Hepatocyte (in vitro differentiated cells): Measurements from ENCODE around the gene SCPEP1. TPM values are rescaled to one million over a fixed set of nuclear protein-coding genes. Genes with fewer than 3 reads are reported as not detected.

Experiments
- DNase-seq: peaks from one replicate; pipeline ENCODE4 v3.0.0-alpha.2; 2016; ENCODE audit warnings: low spot score
- H2AFZ ChIP-seq: fragments of 200-600 bp; sonication (generic); 2 replicates; pipeline ENCODE4 v1.6.0; 2016; ENCODE audit warnings: antibody characterized with exemption, mild to moderate bottlenecking
- H3K27ac ChIP-seq: fragments of 200-600 bp; sonication (generic); 2 replicates; pipeline ENCODE4 v1.5.1; 2016; ENCODE audit warnings: mild to moderate bottlenecking
- H3K27me3 ChIP-seq: fragments of 200-600 bp; sonication (generic); 2 replicates; pipeline ENCODE4 v1.6.1; 2016
- H3K36me3 ChIP-seq: fragments of 200-600 bp; sonication (generic); replicated peaks from 2 replicates; pipeline ENCODE4 v1.5.1; 2016; ENCODE audit warnings: low read depth; ENCODE audit not compliant: insufficient read depth
- H3K4me1 ChIP-seq: fragments of 200-600 bp; sonication (generic); 2 replicates; pipeline ENCODE4 v1.5.1; 2016; ENCODE audit warnings: mild to moderate bottlenecking, moderate library complexity; ENCODE audit not compliant: insufficient read depth
- H3K4me2 ChIP-seq: fragments of 200-600 bp; sonication (generic); 2 replicates; pipeline ENCODE4 v1.6.0; 2016
- H3K4me3 ChIP-seq: fragments of 200-600 bp; sonication (generic); 2 replicates; pipeline ENCODE4 v1.5.1; 2016; ENCODE audit warnings: mild to moderate bottlenecking
- H3K79me2 ChIP-seq: fragments of 200-600 bp; sonication (generic); 2 replicates; pipeline ENCODE4 v1.6.0; 2017; ENCODE audit warnings: mild to moderate bottlenecking
- H3K9me2 ChIP-seq: fragments of 200-600 bp; sonication (generic); replicated peaks from 2 replicates; pipeline ENCODE4 v1.6.0; 2017; ENCODE audit warnings: mild to moderate bottlenecking; ENCODE audit not compliant: insufficient read depth
- H3K9me3 ChIP-seq: fragments of 200-600 bp; sonication (generic); 2 replicates; pipeline ENCODE4 v1.5.1; 2016; ENCODE audit warnings: low read depth, mild to moderate bottlenecking
- H4K20me1 ChIP-seq: fragments of 200-600 bp; sonication (generic); 2 replicates; pipeline ENCODE4 v1.6.0; 2016; ENCODE audit warnings: mild to moderate bottlenecking; ENCODE audit not compliant: insufficient read depth, poor library complexity, severe bottlenecking
- EZH2 ChIP-seq: fragments of 200-600 bp; sonication (generic); IDR thresholded peaks from 2 replicates; pipeline ENCODE4 v1.6.1; 2016; ENCODE audit warnings: antibody characterized with exemption, mild to moderate bottlenecking, borderline replicate concordance
- EZH2phosphoT487 ChIP-seq: fragments of 200-600 bp; sonication (generic); IDR thresholded peaks from one replicate; pipeline ENCODE4 v1.6.1; 2018; ENCODE audit warnings: antibody characterized with exemption, mild to moderate bottlenecking, low read depth, moderate library complexity; ENCODE audit not compliant: unreplicated experiment, severe bottlenecking
- WGBS: methylation state at CpG from one replicate; pipeline ENCODE4 v1.1.6; 2016; ENCODE audit warnings: low lambda C conversion rate; ENCODE audit errors: missing lambda C conversion rate; 5-methylcytosine and 5-hydroxymethylcytosine counted together
- polyA plus RNA-seq: library from polyadenylated mRNA; unstranded; fragments of >200 nt; fragmentation: Nextera tagmentation; extraction: Ambion mirVana; gene quantifications from 2 replicates; pipeline ENCODE4 v1.2.1, GENCODE V29; 2016
- total RNA-seq: library from RNA; depleted of rRNA; stranded (reverse); fragments of >200 nt; gene quantifications from 2 replicates; pipeline ENCODE4 v1.2.3, GENCODE V29; 2014
- TF ChIP-seq, protein P1 (sequence below): fragments of 200-600 bp; sonication (generic); IDR thresholded peaks from 2 replicates; pipeline ENCODE4 v1.5.1; 2016; ENCODE audit warnings: antibody characterized with exemption, mild to moderate bottlenecking; ENCODE audit not compliant: poor library complexity

The SCPEP1 gene
- total and polyA plus RNA-seq, 2 experiments from 2014 or later = 81.2 to 90.5 TPM

DNA sequence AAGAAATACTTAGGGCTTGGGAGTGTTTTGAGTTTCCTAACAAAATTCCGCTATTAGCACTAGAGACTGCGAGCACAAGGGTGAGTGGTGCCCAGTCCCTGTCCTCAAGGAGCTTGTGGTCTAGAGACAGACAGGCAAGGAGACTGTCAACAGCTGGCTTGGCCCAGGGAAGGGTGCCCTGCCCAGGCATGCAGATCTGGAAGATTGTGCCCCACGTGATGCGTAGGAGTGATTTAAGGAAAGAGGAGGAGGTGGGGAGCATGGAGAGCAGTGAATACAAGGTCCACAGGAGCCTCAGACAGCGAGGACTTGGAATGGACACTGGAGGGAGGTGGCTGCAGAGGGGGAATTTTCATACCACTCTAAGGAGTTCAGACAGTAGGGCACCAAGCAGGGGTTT lies 25.0 kb downstream of the SCPEP1 start:
- TF ChIP-seq EZH2 (no peak), EZH2phosphoT487 (no peak)
- TF ChIP-seq, protein P1, sequence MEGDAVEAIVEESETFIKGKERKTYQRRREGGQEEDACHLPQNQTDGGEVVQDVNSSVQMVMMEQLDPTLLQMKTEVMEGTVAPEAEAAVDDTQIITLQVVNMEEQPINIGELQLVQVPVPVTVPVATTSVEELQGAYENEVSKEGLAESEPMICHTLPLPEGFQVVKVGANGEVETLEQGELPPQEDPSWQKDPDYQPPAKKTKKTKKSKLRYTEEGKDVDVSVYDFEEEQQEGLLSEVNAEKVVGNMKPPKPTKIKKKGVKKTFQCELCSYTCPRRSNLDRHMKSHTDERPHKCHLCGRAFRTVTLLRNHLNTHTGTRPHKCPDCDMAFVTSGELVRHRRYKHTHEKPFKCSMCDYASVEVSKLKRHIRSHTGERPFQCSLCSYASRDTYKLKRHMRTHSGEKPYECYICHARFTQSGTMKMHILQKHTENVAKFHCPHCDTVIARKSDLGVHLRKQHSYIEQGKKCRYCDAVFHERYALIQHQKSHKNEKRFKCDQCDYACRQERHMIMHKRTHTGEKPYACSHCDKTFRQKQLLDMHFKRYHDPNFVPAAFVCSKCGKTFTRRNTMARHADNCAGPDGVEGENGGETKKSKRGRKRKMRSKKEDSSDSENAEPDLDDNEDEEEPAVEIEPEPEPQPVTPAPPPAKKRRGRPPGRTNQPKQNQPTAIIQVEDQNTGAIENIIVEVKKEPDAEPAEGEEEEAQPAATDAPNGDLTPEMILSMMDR = no peak
- H3K27me3 ChIP-seq = no peaks in the 10 kb centered on the region
- H4K20me1 ChIP-seq = no peaks in the 10 kb centered on the region
- no peaks in the 10 kb centered on the region for H3K4me1 ChIP-seq
- H3K9me2 ChIP-seq = no peaks in the 10 kb centered on the region
- no peak overlapping the region for H3K27ac ChIP-seq
- no peaks in the 10 kb centered on the region for H3K79me2 ChIP-seq
- WGBS = 98% methylated on average over 5 of the region's 5 CpGs
- H2AFZ ChIP-seq = no peak overlapping the region
- no peak overlapping the region for H3K4me3 ChIP-seq
- no peak overlapping the region for H3K4me2 ChIP-seq
- no peaks in the 10 kb centered on the region for H3K9me3 ChIP-seq
- no peak for DNase-seq
- H3K36me3 ChIP-seq = no peaks in the 10 kb centered on the region

DNA sequence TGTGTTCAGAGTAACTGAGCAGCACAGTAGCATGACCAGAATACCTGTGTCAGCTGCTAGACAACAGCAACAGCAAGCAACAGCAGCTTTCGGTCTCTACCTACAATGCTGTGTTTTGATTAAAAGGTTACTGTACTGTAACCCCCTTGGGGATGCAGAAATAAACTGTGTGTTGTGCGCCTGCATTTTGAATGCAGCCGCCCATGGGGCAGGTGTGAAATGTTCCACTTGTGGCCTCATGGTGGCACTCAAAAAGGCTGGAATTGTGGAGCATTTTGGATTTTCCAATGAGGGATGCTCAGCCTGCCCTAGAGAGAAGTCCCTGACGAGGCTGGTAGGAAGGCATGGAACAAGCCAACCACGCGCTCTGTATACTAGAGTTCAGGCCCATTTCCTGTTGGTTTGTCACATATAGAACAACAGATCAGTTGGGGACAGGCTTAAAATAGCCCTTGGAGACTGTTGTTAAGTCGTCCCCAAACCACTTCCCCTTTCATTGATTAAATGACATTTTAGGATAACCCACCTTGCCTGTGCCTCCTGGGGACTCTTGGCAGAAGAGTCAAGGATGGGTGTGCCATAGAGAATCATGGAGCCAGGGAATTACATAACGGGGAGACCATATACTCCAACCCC lies 27.1 kb downstream of the SCPEP1 start:
- no peak for DNase-seq
- Histone ChIP-seq H3K4me1 (no peaks in the 10 kb centered on the region), H3K4me3 (no peak overlapping the region), H3K27me3 (no peaks in the 10 kb centered on the region), H3K27ac (no peak overlapping the region), H4K20me1 (no peaks in the 10 kb centered on the region), H3K36me3 (no peaks in the 10 kb centered on the region), H3K4me2 (no peak overlapping the region), H3K79me2 (no peaks in the 10 kb centered on the region), H2AFZ (no peak overlapping the region), H3K9me2 (no peaks in the 10 kb centered on the region), H3K9me3 (no peaks in the 10 kb centered on the region)
- TF ChIP-seq EZH2phosphoT487 = no peak
- TF ChIP-seq, protein P1 = peak; percentile 17
- WGBS = 88% methylated on average over 8 of the region's 8 CpGs

DNA sequence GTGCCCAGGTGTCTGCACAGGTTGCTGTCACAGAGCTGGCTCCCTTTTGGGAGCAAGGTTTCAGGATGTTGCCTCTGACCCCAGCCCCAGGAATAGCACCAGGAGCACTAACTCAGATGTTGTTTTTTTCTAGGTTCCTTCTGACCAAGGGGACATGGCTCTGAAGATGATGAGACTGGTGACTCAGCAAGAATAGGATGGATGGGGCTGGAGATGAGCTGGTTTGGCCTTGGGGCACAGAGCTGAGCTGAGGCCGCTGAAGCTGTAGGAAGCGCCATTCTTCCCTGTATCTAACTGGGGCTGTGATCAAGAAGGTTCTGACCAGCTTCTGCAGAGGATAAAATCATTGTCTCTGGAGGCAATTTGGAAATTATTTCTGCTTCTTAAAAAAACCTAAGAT lies 28.1 kb downstream of the SCPEP1 start:
- H3K4me2 ChIP-seq = no peak overlapping the region
- no peak for DNase-seq
- WGBS = 89% methylated on average over 2 of the region's 2 CpGs
- H3K79me2 ChIP-seq = no peaks in the 10 kb centered on the region
- H3K27me3 ChIP-seq = no peaks in the 10 kb centered on the region
- H3K9me3 ChIP-seq = no peaks in the 10 kb centered on the region
- no peak overlapping the region for H3K4me3 ChIP-seq
- TF ChIP-seq, protein P1 = no peak
- no peak for TF ChIP-seq EZH2
- TF ChIP-seq EZH2phosphoT487 = no peak
- no peaks in the 10 kb centered on the region for H3K4me1 ChIP-seq
- H4K20me1 ChIP-seq = no peaks in the 10 kb centered on the region
- no peak overlapping the region for H3K27ac ChIP-seq
- no peaks in the 10 kb centered on the region for H3K9me2 ChIP-seq
- no peaks in the 10 kb centered on the region for H3K36me3 ChIP-seq
- H2AFZ ChIP-seq = no peak overlapping the region

DNA sequence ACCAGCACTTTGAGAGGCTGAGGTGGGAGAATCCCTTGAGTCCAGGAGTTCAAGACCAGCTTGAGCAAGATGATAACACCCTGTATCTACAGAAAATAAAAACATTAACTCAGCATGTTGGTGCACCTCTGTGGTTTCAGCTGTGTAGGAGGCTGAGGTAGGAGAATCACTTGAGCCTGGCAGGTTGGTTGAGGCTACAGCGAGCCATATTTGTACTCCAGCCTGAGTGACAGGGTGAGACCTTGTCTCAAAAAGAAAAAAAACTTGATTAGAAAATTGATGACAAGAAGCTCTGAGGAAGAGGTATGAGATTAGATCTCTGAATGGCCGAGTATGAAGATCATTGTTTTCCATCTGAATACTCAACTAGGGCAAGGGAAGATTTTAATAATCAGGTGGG lies 31.0 kb downstream of the SCPEP1 start:
- WGBS = 89% methylated on average over 2 of the region's 2 CpGs
- no peaks in the 10 kb centered on the region for H3K27me3 ChIP-seq
- no peaks in the 10 kb centered on the region for H3K79me2 ChIP-seq
- no peaks in the 10 kb centered on the region for H4K20me1 ChIP-seq
- TF ChIP-seq EZH2 (no peak), EZH2phosphoT487 (no peak)
- TF ChIP-seq, protein P1 = no peak
- no peak overlapping the region for H3K27ac ChIP-seq
- no peaks in the 10 kb centered on the region for H3K9me2 ChIP-seq
- no peaks in the 10 kb centered on the region for H3K9me3 ChIP-seq
- no peaks in the 10 kb centered on the region for H3K4me1 ChIP-seq
- H3K4me3 ChIP-seq = no peak overlapping the region
- H3K4me2 ChIP-seq = no peak overlapping the region
- no peak for DNase-seq
- H2AFZ ChIP-seq = no peak overlapping the region
- no peaks in the 10 kb centered on the region for H3K36me3 ChIP-seq
